ENCODE data around the gene RNF5. TPM values are rescaled to one million over a fixed set of nuclear protein-coding genes. Genes with fewer than 3 reads are reported as not detected.
"Not testable (repeated sequence)": the region's sequence is repeated elsewhere in the genome, so short reads cannot be mapped to it uniquely, and the experiment has no call there.

The RNF5 gene
- total RNA-seq, 1 donor from 2014 or later: 57.9 TPM

GRCh38 chr6:32182555-32182981 is 4.4 kb downstream of the RNF5 start:
- Histone ChIP-seq H3K27me3 (ENCODE audit: control insufficient read depth in 3 of 3, insufficient read depth in 3 of 3, low read length in 3 of 3) (no peaks in the 10 kb centered on the region), H3K4me1 (ENCODE audit: control insufficient read depth in 3 of 3, insufficient read depth in 3 of 3, low read length in 3 of 3) (peaks cover 46 to 57% (median 53%) of the 10 kb centered on the region in 3 donors), H3K9ac (ENCODE audit: low read depth in 1 of 3, low read length in 3 of 3) (peak overlapping the region in 2 of 3 donors; percentile 40 to 57), H3K4me3 (ENCODE audit: low read length in 3 of 3) (no peak overlapping the region), H3K36me3 (ENCODE audit: control insufficient read depth in 3 of 3, insufficient read depth in 3 of 3, low read length in 3 of 3) (peaks cover 36 to 44% (median 37%) of the 10 kb centered on the region in 3 donors), H3K27ac (ENCODE audit: low read depth, low read length) (no peak overlapping the region), H3K9me3 (ENCODE audit: control insufficient read depth in 3 of 3, low read length in 3 of 3) (no peaks in the 10 kb centered on the region)

DNA sequence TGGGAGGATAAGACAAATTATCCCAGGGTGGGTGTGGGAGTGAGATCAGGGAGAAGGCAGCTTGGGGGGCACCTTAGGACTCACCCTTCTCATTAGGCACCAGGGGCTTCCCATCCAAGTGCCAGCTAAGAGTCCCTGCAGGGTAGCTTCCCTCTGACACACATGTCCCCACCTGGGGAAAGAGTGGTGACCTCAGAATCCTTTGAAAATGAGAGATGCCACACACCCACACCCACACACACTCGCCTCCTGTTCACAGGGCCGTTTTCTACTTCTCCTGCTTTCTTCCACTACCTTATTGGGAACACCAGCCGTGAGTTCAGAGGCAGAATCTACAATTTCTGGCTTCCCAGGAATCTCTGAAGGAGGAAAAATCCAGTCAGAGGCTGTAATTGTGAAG is 4.8 kb downstream of the RNF5 start:
- no peaks in the 10 kb centered on the region for H3K27me3 ChIP-seq (ENCODE audit: control insufficient read depth in 3 of 3, insufficient read depth in 3 of 3, low read length in 3 of 3)
- no peaks in the 10 kb centered on the region for H3K9me3 ChIP-seq (ENCODE audit: control insufficient read depth in 3 of 3, low read length in 3 of 3)
- H3K9ac ChIP-seq (ENCODE audit: low read depth in 1 of 3, low read length in 3 of 3): peak overlapping the region in 2 of 3 donors; percentile 40 to 54
- H3K4me1 ChIP-seq (ENCODE audit: control insufficient read depth in 3 of 3, insufficient read depth in 3 of 3, low read length in 3 of 3): peaks cover 50 to 60% (median 56%) of the 10 kb centered on the region in 3 donors
- H3K27ac ChIP-seq (ENCODE audit: low read depth, low read length): peak overlapping the region; percentile 26
- peaks cover 39 to 47% (median 41%) of the 10 kb centered on the region in 3 donors for H3K36me3 ChIP-seq (ENCODE audit: control insufficient read depth in 3 of 3, insufficient read depth in 3 of 3, low read length in 3 of 3)
- no peak overlapping the region for H3K4me3 ChIP-seq (ENCODE audit: low read length in 3 of 3)

- Histone ChIP-seq H3K36me3 (ENCODE audit: control insufficient read depth in 3 of 3, insufficient read depth in 3 of 3, low read length in 3 of 3) (peaks cover 39 to 47% (median 41%) of the 10 kb centered on the region in 3 donors), H3K4me3 (ENCODE audit: low read length in 3 of 3) (no peak overlapping the region), H3K27me3 (ENCODE audit: control insufficient read depth in 3 of 3, insufficient read depth in 3 of 3, low read length in 3 of 3) (no peaks in the 10 kb centered on the region), H3K9ac (ENCODE audit: low read depth in 1 of 3, low read length in 3 of 3) (peak overlapping the region in 1 of 3 donors; percentile 54), H3K27ac (ENCODE audit: low read depth, low read length) (peak overlapping the region; percentile 26), H3K9me3 (ENCODE audit: control insufficient read depth in 3 of 3, low read length in 3 of 3) (no peaks in the 10 kb centered on the region), H3K4me1 (ENCODE audit: control insufficient read depth in 3 of 3, insufficient read depth in 3 of 3, low read length in 3 of 3) (peaks cover 55 to 65% (median 61%) of the 10 kb centered on the region in 3 donors)
These were observed 5.4 kb downstream of the RNF5 start for GRCh38 chr6:32183483-32184083.

- Histone ChIP-seq H3K36me3 (ENCODE audit: control insufficient read depth in 3 of 3, insufficient read depth in 3 of 3, low read length in 3 of 3) (peaks cover 39 to 47% (median 41%) of the 10 kb centered on the region in 3 donors), H3K4me1 (ENCODE audit: control insufficient read depth in 3 of 3, insufficient read depth in 3 of 3, low read length in 3 of 3) (peaks cover 55 to 65% (median 62%) of the 10 kb centered on the region in 3 donors), H3K27me3 (ENCODE audit: control insufficient read depth in 3 of 3, insufficient read depth in 3 of 3, low read length in 3 of 3) (no peaks in the 10 kb centered on the region), H3K4me3 (ENCODE audit: low read length in 3 of 3) (no peak within 1 kb of the TSS), H3K27ac (ENCODE audit: low read depth, low read length) (peak within 1 kb of the TSS; percentile 73), H3K9me3 (ENCODE audit: control insufficient read depth in 3 of 3, low read length in 3 of 3) (no peaks in the 10 kb centered on the region), H3K9ac (ENCODE audit: low read depth in 1 of 3, low read length in 3 of 3) (peak within 1 kb of the TSS in 1 of 3 donors; percentile 54)
These were observed 6.0 kb downstream of the RNF5 start, which contains the start of gene AGER for GRCh38 chr6:32184084-32184640. Gene AGER, minus strand, starts transcription at chr6:32184253. Its CDS starts 31 bp downstream, at chr6:32184222.

- H3K9ac ChIP-seq (ENCODE audit: low read depth in 1 of 3, low read length in 3 of 3): peak overlapping the region; percentile 45 to 53 (median 47)
- H3K4me3 ChIP-seq (ENCODE audit: low read length in 3 of 3); H3K27me3 ChIP-seq (ENCODE audit: control insufficient read depth in 3 of 3, insufficient read depth in 3 of 3, low read length in 3 of 3); H3K9me3 ChIP-seq (ENCODE audit: control insufficient read depth in 3 of 3, low read length in 3 of 3): not testable (repeated sequence)
- H3K4me1 ChIP-seq (ENCODE audit: control insufficient read depth in 3 of 3, insufficient read depth in 3 of 3, low read length in 3 of 3): peaks cover 47 to 64% (median 61%) of the 10 kb centered on the region in 3 donors
- H3K27ac ChIP-seq (ENCODE audit: low read depth, low read length): peak overlapping the region; percentile 73
- peaks cover 27 to 36% (median 33%) of the 10 kb centered on the region in 3 donors for H3K36me3 ChIP-seq (ENCODE audit: control insufficient read depth in 3 of 3, insufficient read depth in 3 of 3, low read length in 3 of 3)
These were observed 7.5 kb downstream of the RNF5 start for GRCh38 chr6:32185681-32186131.

DNA sequence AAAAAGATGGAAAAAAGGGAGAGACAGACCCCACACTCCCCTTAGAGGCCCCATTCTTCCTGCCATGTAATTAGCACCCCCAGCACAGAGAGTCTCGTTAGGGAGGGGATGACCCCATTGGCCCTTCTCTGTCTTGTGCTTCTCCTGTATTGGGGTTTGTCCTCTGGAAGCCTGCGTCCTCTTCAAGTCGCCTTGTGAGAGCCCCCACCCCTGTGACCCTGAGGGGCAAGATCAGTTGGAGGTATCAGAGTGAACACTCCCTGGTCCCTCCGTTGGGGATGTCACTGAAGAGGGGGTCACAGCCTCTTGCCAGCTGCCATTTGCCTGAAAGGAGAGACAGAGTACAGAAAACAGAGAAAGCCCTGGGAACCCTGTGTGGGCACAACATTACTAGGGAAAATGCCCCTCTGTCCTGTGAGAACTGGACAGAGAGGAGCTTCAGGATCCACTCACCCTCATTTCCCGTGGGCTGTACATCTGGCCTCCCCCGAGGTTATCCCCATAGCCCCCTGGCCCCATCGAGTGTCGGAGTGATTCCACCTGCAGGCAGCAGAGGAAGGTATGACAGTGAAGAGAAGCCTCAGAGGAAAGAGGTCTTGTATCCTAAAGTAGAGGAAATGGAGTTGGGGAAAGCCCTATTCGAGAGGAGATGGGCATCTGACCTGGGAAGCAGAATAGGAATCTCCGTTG is 8.1 kb downstream of the RNF5 start:
- Histone ChIP-seq H3K36me3 (ENCODE audit: control insufficient read depth in 3 of 3, insufficient read depth in 3 of 3, low read length in 3 of 3) (peaks cover 23 to 30% (median 28%) of the 10 kb centered on the region in 3 donors), H3K9ac (ENCODE audit: low read depth in 1 of 3, low read length in 3 of 3) (peak overlapping the region; percentile 45 to 53 (median 47)), H3K27ac (ENCODE audit: low read depth, low read length) (peak overlapping the region; percentile 73), H3K4me1 (ENCODE audit: control insufficient read depth in 3 of 3, insufficient read depth in 3 of 3, low read length in 3 of 3) (peaks cover 48 to 69% (median 63%) of the 10 kb centered on the region in 3 donors)
- H3K27me3 ChIP-seq (ENCODE audit: control insufficient read depth in 3 of 3, insufficient read depth in 3 of 3, low read length in 3 of 3); H3K9me3 ChIP-seq (ENCODE audit: control insufficient read depth in 3 of 3, low read length in 3 of 3); H3K4me3 ChIP-seq (ENCODE audit: low read length in 3 of 3): not testable (repeated sequence)

- Histone ChIP-seq H3K9me3 (ENCODE audit: control insufficient read depth in 3 of 3, low read length in 3 of 3) (no peaks in the 10 kb centered on the region), H3K4me3 (ENCODE audit: low read length in 3 of 3) (no peak overlapping the region), H3K27me3 (ENCODE audit: control insufficient read depth in 3 of 3, insufficient read depth in 3 of 3, low read length in 3 of 3) (no peaks in the 10 kb centered on the region), H3K4me1 (ENCODE audit: control insufficient read depth in 3 of 3, insufficient read depth in 3 of 3, low read length in 3 of 3) (peaks cover 44 to 68% (median 64%) of the 10 kb centered on the region in 3 donors), H3K9ac (ENCODE audit: low read depth in 1 of 3, low read length in 3 of 3) (no peak overlapping the region), H3K27ac (ENCODE audit: low read depth, low read length) (no peak overlapping the region), H3K36me3 (ENCODE audit: control insufficient read depth in 3 of 3, insufficient read depth in 3 of 3, low read length in 3 of 3) (peaks cover 19 to 29% (median 23%) of the 10 kb centered on the region in 3 donors)
These were observed 9.0 kb downstream of the RNF5 start for GRCh38 chr6:32187009-32187709.

GRCh38 chr6:32187725-32188380 is 9.6 kb downstream of the RNF5 start:
- H3K27me3 ChIP-seq (ENCODE audit: control insufficient read depth in 3 of 3, insufficient read depth in 3 of 3, low read length in 3 of 3); H3K9me3 ChIP-seq (ENCODE audit: control insufficient read depth in 3 of 3, low read length in 3 of 3): not testable (repeated sequence)
- H3K27ac ChIP-seq (ENCODE audit: low read depth, low read length): peak overlapping the region; percentile 97
- H3K36me3 ChIP-seq (ENCODE audit: control insufficient read depth in 3 of 3, insufficient read depth in 3 of 3, low read length in 3 of 3): peaks cover 15 to 24% (median 21%) of the 10 kb centered on the region in 3 donors
- H3K4me3 ChIP-seq (ENCODE audit: low read length in 3 of 3): peak overlapping the region in 2 of 3 donors; percentile 54 to 78
- peaks cover 39 to 65% (median 59%) of the 10 kb centered on the region in 3 donors for H3K4me1 ChIP-seq (ENCODE audit: control insufficient read depth in 3 of 3, insufficient read depth in 3 of 3, low read length in 3 of 3)
- H3K9ac ChIP-seq (ENCODE audit: low read depth in 1 of 3, low read length in 3 of 3): peak overlapping the region in 2 of 3 donors; percentile 88 to 91

- H3K4me1 ChIP-seq (ENCODE audit: control insufficient read depth in 3 of 3, insufficient read depth in 3 of 3, low read length in 3 of 3): peaks cover 35 to 60% (median 58%) of the 10 kb centered on the region in 3 donors
- H3K27me3 ChIP-seq (ENCODE audit: control insufficient read depth in 3 of 3, insufficient read depth in 3 of 3, low read length in 3 of 3): no peaks in the 10 kb centered on the region
These were observed 10.3 kb downstream of the RNF5 start for GRCh38 chr6:32188381-32189068.

More at GRCh38 chr6:32188381-32189068, 10.3 kb downstream of the RNF5 start:
- Histone ChIP-seq H3K9me3 (ENCODE audit: control insufficient read depth in 3 of 3, low read length in 3 of 3) (no peaks in the 10 kb centered on the region), H3K36me3 (ENCODE audit: control insufficient read depth in 3 of 3, insufficient read depth in 3 of 3, low read length in 3 of 3) (peaks cover 15 to 23% (median 16%) of the 10 kb centered on the region in 3 donors), H3K27ac (ENCODE audit: low read depth, low read length) (peak overlapping the region; percentile 97), H3K9ac (ENCODE audit: low read depth in 1 of 3, low read length in 3 of 3) (peak overlapping the region; percentile 86 to 91 (median 88)), H3K4me3 (ENCODE audit: low read length in 3 of 3) (peak overlapping the region; percentile 54 to 78 (median 70))

Data from skeletal muscle tissue (tissue), 4 donors.